OCI-LY7 (cell line): ENCODE results near the gene TBC1D2B. TPM values are rescaled to one million over a fixed set of nuclear protein-coding genes. Genes with fewer than 3 reads are reported as not detected.

Experiments
- BruUV-seq: library from RNA; stranded (reverse); fragments of 400-500 nt; replicated peaks from 2 replicates; lab custom pipeline; 2021; lab: Mats Ljungman, UMichigan
- CTCF ChIA-PET: fragments of 300-600 bp; sonication (Branson Sonifier 250); formaldehyde crosslinking; loops from one replicate; lab custom pipeline; 2022; ENCODE audit warnings: antibody characterized with exemption; ENCODE audit not compliant: unreplicated experiment; lab: Charles Lee
- POLR2A ChIA-PET: fragments of 300-600 bp; sonication (Branson Sonifier 250); formaldehyde crosslinking; loops from one replicate; lab custom pipeline; 2022; ENCODE audit warnings: antibody characterized with exemption; lab: Charles Lee
- DNase-seq: peaks from one replicate; pipeline ENCODE4 v3.0.0-alpha.2; 2015; ENCODE audit warnings: low spot score
- H2AFZ ChIP-seq: fragments of 200-600 bp; sonication (generic), shearing (Covaris generic); 2 replicates; pipeline ENCODE4 v1.6.1; 2014; ENCODE audit warnings: mild to moderate bottlenecking, antibody characterized with exemption, low read length, moderate library complexity
- H3K27ac ChIP-seq: fragments of 200-600 bp; sonication (generic); 2 replicates; pipeline ENCODE4 v1.5.1; 2014; ENCODE audit warnings: mixed run types, low read depth, mild to moderate bottlenecking, moderate library complexity, low read length, inconsistent platforms; ENCODE audit not compliant: poor library complexity, severe bottlenecking
- H3K36me3 ChIP-seq: fragments of 200-600 bp; sonication (generic); 2 replicates; pipeline ENCODE4 v1.6.1; 2014; ENCODE audit warnings: mild to moderate bottlenecking, antibody characterized with exemption, low read length, moderate library complexity, mixed read lengths; ENCODE audit not compliant: insufficient read depth
- H3K4me1 ChIP-seq: fragments of 200-600 bp; sonication (generic); 2 replicates; pipeline ENCODE4 v1.5.1; 2014; ENCODE audit warnings: mild to moderate bottlenecking, low read length; ENCODE audit not compliant: insufficient read depth, poor library complexity, severe bottlenecking
- H3K4me2 ChIP-seq: fragments of 200-600 bp; sonication (generic); 2 replicates; pipeline ENCODE4 v1.6.1; 2014; ENCODE audit warnings: mild to moderate bottlenecking, low read length
- H3K4me3 ChIP-seq: fragments of 200-600 bp; sonication (generic); 2 replicates; pipeline ENCODE4 v1.5.1; 2014; ENCODE audit warnings: mild to moderate bottlenecking, low read depth, low read length; ENCODE audit not compliant: poor library complexity, severe bottlenecking
- H3K79me2 ChIP-seq: fragments of 200-600 bp; sonication (generic); 2 replicates; pipeline ENCODE4 v1.6.1; 2016; ENCODE audit warnings: low read depth, mild to moderate bottlenecking, low read length, moderate library complexity, mixed read lengths; ENCODE audit not compliant: insufficient read depth
- H3K9me2 ChIP-seq: fragments of 200-600 bp; sonication (generic); 2 replicates; pipeline ENCODE4 v1.6.1; 2016; ENCODE audit warnings: mild to moderate bottlenecking, low read length, mixed read lengths; ENCODE audit not compliant: insufficient read depth
- H3K9me3 ChIP-seq: fragments of 200-600 bp; sonication (generic); 2 replicates; pipeline ENCODE4 v1.6.1; 2014; ENCODE audit warnings: mild to moderate bottlenecking, mixed run types, low read length, mixed read lengths
- H4K20me1 ChIP-seq: fragments of 200-600 bp; sonication (generic); 2 replicates; pipeline ENCODE4 v1.6.1; 2014; ENCODE audit warnings: mild to moderate bottlenecking, antibody characterized with exemption, low read length, moderate library complexity, mixed read lengths; ENCODE audit not compliant: insufficient read depth
- CTCF ChIP-seq: fragments of 200-600 bp; sonication (generic); conservative IDR thresholded peaks from 2 replicates; pipeline ENCODE4 v1.5.1; 2014; ENCODE audit warnings: mild to moderate bottlenecking, antibody characterized with exemption, low read length, moderate library complexity, mixed read lengths
- EZH2phosphoT487 ChIP-seq: fragments of 200-600 bp; sonication (generic); IDR thresholded peaks from 2 replicates; pipeline ENCODE4 v1.6.1; 2018; ENCODE audit warnings: low read depth, borderline replicate concordance, mild to moderate bottlenecking, mixed run types, antibody characterized with exemption, low read length, moderate library complexity, mixed read lengths
- intact Hi-C: fragments of 100-400 bp; cut with micrococcal nuclease; formaldehyde crosslinking; loops from one replicate; pipeline ENCODE4 v1.10.0; 2022; ENCODE audit not compliant: unreplicated experiment
- total RNA-seq, 2 experiments: library from RNA; depleted of rRNA in 1 of 2; stranded (reverse); fragments of >200 nt in 1 of 2; shearing (Covaris generic) in 1 of 2; gene quantifications; 2 replicates each; pipeline ENCODE4 v1.2.3, GENCODE V29; 2014 to 2022

The TBC1D2B gene
- total RNA-seq, 2 experiments from 2014 or later: 30.9 to 41.5 TPM

GRCh38 chr15:78040653-78041244 is 36.8 kb downstream of the TBC1D2B start:
- Histone ChIP-seq H2AFZ (no peak overlapping the region), H3K4me3 (no peak overlapping the region), H3K9me3 (no peaks in the 10 kb centered on the region), H3K9me2 (no peaks in the 10 kb centered on the region), H3K4me1 (peaks cover 26% of the 10 kb centered on the region), H4K20me1 (peaks cover 5% of the 10 kb centered on the region; the same call in 1 of the 2 replicates), H3K36me3 (peaks cover 55% of the 10 kb centered on the region), H3K27ac (no peak overlapping the region), H3K79me2 (no peaks in the 10 kb centered on the region), H3K4me2 (no peak overlapping the region)
- intact Hi-C loops: no loop called here
- no TSS peak for BruUV-seq
- CTCF ChIA-PET: no interaction called here
- no peak for DNase-seq
- POLR2A ChIA-PET: interaction anchor here (1.3 kb wide), 1 partner anchor 10 kb away, joined by 6 read pairs; no protein-coding TSS in a partner anchor
- no peak for TF ChIP-seq EZH2phosphoT487
- TF ChIP-seq CTCF: no peak

DNA sequence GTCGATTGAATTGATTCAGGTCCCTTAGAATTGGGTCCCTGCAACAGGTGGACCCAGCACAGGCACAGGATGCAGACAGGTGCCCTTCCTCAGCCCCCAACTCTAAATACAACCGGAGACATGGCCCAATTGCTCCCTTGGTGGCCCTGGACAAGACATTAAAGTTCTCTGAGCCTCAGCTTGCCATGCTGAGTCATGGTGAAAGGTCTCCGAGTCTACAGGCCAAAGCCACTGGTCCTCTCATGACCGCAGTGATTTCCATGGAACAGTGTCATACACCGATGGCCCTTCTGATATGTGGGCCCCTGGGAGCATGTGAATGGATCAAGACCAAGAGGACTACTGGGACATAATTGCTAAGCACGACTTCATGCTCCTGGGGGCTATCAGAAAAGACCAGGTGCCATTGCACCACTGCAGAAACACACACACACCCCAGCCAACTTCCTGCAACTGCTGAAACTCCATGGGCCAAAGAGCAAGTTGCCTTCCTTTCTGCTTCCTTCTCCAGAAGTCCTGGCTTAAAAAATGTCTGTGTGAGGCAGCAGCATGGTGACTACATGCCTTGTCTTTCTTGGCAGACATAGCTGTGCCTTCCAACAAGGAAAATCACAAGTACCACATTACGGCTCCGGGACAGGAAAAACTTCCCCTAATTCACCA is 38.8 kb downstream of the TBC1D2B start:
- Histone ChIP-seq H3K27ac (no peak overlapping the region), H3K4me3 (no peak overlapping the region), H3K79me2 (no peaks in the 10 kb centered on the region), H4K20me1 (peaks cover 5% of the 10 kb centered on the region; the same call in 1 of the 2 replicates), H3K9me3 (no peaks in the 10 kb centered on the region), H3K9me2 (no peaks in the 10 kb centered on the region), H3K4me2 (no peak overlapping the region), H3K36me3 (peaks cover 48% of the 10 kb centered on the region), H2AFZ (no peak overlapping the region), H3K4me1 (peaks cover 46% of the 10 kb centered on the region)
- no peak for TF ChIP-seq CTCF
- no peak for TF ChIP-seq EZH2phosphoT487
- DNase-seq: no peak
- intact Hi-C loops: no loop called here
- POLR2A ChIA-PET: interaction anchor here (4.7 kb wide), 1 partner anchor 12 kb away, joined by 17 read pairs; no protein-coding TSS in a partner anchor
- BruUV-seq: no TSS peak
- CTCF ChIA-PET: no interaction called here
